Middle frontal gyrus (tissue), 1 donor: ENCODE results near the gene ORC6.

Source experiments
- DNase-seq: peaks from one replicate; pipeline ENCODE4 v3.0.0-alpha.2; 2015; ENCODE audit warnings: low spot score; ENCODE audit errors: extremely low spot score

The ORC6 gene

GRCh38 chr16:46700048-46700447 is 10.6 kb downstream of the ORC6 start:
- no peak for DNase-seq

DNA sequence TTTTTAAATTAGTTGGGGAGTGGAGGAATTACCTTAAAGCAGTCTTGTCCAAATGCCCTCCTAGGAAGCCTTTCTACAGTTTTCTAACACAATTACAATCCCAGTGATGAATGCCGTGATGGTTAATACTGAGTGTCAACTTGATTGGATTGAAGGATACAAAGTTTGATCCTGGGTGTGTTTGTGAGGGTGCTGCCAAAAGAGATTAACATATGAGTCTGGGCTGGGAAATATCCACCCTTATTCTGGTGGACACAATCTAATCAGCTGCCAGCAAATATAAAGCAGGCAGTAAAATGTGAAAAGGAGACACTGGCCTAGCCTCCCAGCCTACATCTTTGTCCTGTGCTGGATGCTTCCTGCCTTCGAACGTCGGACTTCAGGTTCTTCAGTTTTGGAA is 12.2 kb downstream of the ORC6 start:
- no peak for DNase-seq

DNA sequence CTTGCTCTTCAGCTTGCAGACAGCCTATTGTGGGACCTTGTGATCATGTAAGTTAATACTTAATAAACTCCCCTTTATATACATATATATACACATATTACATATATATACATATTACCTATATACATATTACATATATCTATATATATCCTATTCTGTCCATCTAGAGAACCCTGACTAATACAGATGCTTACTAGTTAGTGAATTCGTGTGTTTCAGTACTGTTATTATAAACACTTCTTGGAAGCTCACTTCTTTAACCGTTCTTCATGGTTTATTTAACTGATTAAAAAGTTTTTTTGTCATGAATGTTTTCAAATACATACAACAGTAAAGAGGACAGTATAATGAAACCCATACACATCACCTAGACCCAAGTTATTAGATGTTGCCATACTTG is 12.6 kb downstream of the ORC6 start:
- no peak for DNase-seq

DNA sequence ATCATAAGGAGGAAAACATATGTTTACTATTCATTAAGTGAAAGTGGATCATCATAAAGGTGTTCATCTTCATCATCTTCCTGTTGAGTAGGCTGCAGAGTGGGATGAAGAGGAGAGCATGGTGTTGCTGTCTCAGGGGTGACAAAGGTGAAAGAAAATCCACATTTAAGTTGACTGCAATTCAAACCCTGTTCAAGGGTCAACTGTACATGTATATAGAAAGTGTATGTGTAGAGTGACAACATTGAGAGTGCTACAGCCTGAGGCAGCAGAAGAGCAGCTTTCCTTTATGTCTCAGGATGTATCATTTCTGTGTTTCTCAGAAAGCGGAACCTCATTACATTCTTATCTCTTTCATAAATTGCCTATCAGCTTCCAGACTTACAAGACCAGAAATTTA is 17.2 kb downstream of the ORC6 start:
- DNase-seq = no peak

GRCh38 chr16:46709469-46710005 is 20.1 kb downstream of the ORC6 start:
- peak; percentile 5 for DNase-seq

DNA sequence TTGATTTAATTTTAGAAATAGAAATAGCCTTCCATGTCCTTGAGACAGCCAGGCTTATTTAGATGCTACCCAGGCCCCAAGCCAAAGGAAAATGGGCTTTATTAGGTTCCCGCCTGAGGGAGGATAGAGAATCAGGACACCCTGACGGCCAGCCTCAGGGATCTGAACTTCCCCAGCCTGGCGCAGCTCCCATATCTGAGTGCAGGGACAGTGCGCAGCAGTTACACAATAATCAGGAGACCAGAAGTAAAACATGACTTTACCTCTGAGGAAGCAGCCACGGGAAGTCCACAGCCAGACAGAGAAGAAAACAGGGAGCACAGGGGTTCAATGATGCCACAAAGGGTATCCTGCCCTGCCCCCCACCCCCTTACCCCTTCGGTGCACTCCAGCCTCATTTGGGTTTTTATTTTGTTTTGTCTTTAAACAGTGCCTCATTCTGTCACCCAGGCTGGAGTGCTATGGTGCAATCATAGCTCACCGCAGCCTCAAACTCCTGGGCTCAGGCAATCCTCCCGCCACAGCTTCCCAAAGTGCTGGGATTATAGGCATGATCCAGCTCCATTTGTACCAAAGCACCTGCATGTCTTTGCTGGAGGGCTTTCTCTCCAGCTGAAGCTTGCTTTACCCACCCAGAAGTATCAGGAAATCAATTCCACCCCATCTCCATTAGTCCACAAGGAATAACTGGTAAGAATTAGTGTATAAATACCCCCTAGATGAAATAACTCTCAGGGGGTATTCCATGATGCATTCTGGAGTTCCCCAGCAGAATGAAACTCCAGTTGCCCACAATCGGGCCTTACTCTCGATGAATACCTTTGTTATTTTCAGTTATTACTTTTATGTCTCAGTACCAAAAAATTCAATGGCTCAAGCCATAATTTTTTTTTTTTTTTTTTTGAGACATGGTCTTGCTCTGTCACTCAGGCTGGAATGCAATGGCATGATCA is 21.9 kb downstream of the ORC6 start:
- DNase-seq = no peak

DNA sequence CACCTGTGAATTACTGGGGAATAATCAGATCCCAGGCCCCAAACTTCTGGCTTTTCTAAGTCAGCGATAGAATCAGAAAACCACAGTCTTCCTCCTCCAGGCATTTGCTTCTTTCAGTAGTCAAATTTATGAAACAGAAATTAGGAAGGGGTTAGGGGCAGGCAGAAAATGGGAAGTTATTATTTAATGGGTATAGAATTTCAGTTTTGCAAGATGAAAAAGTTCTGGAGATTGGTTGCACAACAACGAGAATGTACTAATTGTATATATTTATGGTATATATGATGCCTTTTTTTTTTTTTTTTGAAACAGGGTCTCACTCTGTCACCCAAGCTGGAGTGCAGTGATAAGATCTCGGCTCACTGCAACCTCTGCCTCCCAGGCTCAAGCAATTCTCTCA is 23.5 kb downstream of the ORC6 start:
- DNase-seq = no peak

- DNase-seq = no peak
Measured at GRCh38 chr16:46713634-46714033, 24.2 kb downstream of the ORC6 start.

DNA sequence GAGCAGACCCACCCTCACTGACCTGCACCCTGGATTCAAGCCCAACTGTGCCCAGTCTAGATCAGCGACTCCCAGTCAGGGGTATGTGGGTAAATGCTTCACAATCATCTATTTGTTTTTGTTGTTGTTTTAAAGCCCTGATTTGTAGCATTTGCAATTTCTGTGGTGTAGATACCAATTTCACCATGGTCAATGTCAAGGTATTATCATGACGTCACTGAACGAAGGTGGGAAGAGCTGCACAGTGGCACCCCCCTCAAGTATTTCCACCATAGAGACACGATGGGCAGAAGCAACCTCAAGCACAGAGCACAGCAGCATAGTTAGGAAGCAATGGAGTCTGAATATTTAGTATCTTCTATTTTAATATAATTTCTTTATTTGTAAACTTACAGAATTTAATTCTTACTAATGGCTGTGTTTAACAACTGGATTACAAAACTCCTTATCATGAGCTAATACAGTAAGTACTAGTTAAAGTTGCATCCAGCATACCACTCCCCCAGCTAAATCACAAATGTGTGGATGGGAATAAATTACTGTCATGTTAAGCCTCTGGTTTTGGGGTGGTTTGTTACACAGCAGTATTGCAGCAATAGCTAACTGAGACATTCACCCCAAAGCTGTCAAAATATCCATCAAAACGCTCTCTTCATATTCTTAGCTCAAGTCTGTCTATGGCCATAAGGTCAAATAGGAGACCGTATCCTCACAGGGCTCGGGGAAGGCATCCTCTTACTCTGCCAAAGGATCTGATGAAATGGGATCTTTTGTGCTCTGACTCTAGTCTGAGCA is 25.5 kb downstream of the ORC6 start:
- no peak for DNase-seq

DNA sequence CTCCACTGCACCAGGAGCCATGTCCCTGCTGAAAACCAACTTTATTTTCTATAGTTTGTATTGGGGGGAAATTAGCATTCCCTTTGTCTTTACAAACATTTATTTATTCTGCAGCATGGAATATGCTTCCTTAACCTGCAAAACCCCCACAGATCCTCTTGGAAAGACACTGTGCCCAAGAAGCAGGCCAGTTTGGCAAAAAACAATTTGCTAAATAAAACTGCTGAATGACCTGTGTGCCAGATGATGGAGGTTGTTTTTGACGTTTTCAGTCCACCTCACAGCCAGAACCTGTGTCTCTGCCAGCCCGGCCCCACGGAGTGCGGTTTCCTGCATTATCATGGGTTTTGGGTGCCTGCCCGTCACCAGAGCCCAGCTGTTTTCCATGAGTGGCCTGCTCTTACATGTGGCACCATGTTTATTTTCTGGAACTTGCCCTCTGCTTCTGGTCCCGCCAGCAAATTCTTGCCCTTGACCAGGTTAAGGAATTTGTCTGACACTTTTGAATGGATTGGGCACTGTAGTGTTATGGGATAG is 26.4 kb downstream of the ORC6 start:
- no peak for DNase-seq

DNA sequence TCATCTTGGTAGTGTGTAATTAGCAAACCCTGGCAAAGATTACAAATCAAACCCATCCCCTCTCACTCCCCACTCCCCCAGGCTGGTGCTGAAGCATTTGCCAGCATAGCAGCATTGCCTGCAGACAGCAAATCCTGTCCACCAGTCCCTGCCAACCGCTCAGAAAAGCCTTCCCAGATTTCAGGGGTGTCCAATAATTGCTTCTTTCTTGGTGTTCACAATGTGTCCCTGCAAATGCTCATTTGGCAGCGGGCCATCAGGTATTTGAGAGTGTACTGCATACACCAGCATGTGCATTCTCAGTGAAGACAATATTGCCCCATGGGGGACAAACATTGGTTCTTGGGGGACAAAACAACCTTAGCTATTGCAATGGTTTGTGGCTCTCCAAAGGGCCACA is 28.2 kb downstream of the ORC6 start:
- DNase-seq = no peak

GRCh38 chr16:46718214-46718613 is 28.8 kb downstream of the ORC6 start:
- no peak for DNase-seq

GRCh38 chr16:46719528-46719927 is 30.1 kb downstream of the ORC6 start:
- no peak for DNase-seq

GRCh38 chr16:46720619-46721018 is 31.2 kb downstream of the ORC6 start:
- no peak for DNase-seq

GRCh38 chr16:46721885-46722284 is 32.4 kb downstream of the ORC6 start:
- no peak for DNase-seq

DNA sequence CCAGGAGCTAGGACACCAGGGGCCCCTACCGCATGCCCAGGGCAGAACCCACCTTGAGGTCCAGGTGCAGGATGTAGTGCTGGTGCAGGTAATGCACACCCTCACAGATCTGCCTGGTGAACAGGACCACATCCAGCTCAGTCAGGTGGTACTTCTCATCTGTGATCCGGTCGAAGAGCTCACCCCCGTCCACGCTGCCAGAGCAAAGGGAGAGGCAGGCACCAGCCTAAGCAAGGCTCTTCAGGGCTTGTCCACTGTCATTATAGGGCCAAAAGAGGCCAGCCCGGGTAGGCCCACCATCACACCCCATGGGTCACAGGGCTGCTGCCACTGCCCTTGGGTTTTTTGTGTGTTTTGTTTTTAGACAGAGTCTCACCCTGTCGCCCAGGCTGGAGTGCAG is 37.7 kb downstream of the ORC6 start:
- DNase-seq = no peak

DNA sequence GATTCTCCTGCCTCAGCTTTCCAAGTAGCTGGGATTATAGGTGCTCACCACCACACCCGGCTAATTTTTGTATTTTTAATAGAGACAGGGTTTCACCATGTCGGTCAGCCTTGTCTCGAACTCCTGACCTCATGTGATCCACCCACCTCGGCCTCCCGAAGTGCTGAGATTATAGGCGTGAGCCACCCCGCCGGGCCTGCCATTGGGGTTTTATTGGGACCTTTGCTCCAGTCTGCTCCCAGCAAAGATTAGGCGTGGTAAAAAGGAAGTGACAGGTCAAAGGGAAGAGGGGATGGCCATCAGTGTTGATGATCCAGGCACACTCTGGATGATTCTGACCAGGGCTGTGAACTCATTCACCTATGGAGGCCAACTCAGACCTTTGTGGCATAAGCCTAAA is 38.2 kb downstream of the ORC6 start:
- DNase-seq = no peak

DNA sequence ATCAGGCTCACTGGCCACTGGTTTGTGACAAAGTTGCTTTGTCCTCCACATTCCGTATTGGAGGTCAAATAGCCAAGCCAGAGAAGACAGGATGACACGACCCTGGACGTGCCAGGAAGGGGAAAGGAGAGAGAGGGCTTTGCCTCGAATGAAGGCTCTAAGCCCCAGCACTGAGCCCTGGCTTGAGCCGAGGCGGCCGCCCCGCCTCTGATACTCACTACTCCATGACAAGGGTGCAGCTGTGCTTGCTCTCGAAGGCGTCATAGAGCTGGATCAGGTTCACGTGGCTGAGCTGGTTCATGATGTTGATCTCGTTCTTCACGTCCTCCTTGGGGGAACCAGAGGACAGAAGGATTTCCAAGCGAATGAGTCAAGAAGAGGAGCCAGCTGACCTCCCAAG is 39.3 kb downstream of the ORC6 start:
- DNase-seq = no peak

- no peak for DNase-seq
Measured at GRCh38 chr16:46729326-46729995, 40.0 kb downstream of the ORC6 start.

DNA sequence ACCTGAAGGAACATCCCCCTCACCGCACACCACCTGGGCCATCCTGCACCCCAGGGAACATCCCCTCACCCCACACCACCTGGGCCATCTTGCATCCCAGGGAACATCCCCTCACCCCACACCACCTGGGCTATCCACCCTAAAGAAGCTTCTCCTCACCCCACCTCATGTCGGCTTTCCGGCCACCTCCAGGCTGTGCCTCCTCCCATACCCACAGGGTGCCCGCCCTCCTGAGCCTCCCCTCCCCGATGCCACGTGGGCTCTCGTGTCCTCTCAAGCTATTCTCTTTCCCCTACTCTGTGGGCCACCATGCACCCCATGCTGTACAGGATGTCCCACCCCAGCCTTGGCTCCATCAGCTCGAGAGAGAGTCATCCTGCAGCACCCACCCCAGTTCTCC is 40.7 kb downstream of the ORC6 start:
- DNase-seq = no peak
